Measurements from ENCODE around the gene SEC24B. TPM values are rescaled to one million over a fixed set of nuclear protein-coding genes. Genes with fewer than 3 reads are reported as not detected.

Gene SEC24B
- total RNA-seq (2014; rRNA removed; shearing (Covaris generic)): 30.1 and 32.8 TPM in 2 replicates
- polyA plus RNA-seq (2016; fragmentation: Nextera tagmentation; extraction: Ambion mirVana): 9.2 and 9.4 TPM in 2 replicates
- long read RNA-seq: 0 reads

GRCh38 chr4:109433205-109434006 is at the start of gene SEC24B:
Gene SEC24B, plus strand, starts transcription at chr4:109433815. Its CDS starts 55 bp downstream, at chr4:109433870.
- Histone ChIP-seq H4K20me1 (replicated peaks; ENCODE audit: insufficient read depth) (peaks cover 34% of the 10 kb centered on the region), H3K79me2 (replicated peaks; ENCODE audit: insufficient read depth) (peaks cover 43% of the 10 kb centered on the region)
- DNase-seq (ENCODE audit: low spot score): peak; percentile 92

GRCh38 chr4:109383823-109384222 is 49.8 kb upstream of the SEC24B start:
- Mint-ChIP-seq H3K27ac (no peak overlapping the region), H3K4me1 (peaks cover 28% of the 10 kb centered on the region), H3K36me3 (ENCODE audit: low read depth) (no peaks in the 10 kb centered on the region), H3K4me3 (no peak overlapping the region), H3K27me3 (ENCODE audit: insufficient read depth, low read depth, poor library complexity) (peaks cover 2% of the 10 kb centered on the region), H3K9me3 (no peaks in the 10 kb centered on the region)
- Histone ChIP-seq H3K9me2 (ENCODE audit: insufficient read depth) (peaks cover 6% of the 10 kb centered on the region; the same call in 1 of the 2 replicates), H3F3A (replicated peaks; ENCODE audit: low read depth) (no peaks in the 10 kb centered on the region; the same call in 1 of the 2 replicates), H3K27me3 (ENCODE audit: insufficient read depth) (no peaks in the 10 kb centered on the region), H3K4me3 (no peak overlapping the region), H2AFZ (no peak overlapping the region; the same call in 1 of the 2 replicates), H3K4me1 (ENCODE audit: insufficient read depth) (peaks cover 26% of the 10 kb centered on the region), H3K27ac (ENCODE audit: low read depth) (no peak overlapping the region), H4K20me1 (replicated peaks; ENCODE audit: insufficient read depth) (no peaks in the 10 kb centered on the region), H3K36me3 (ENCODE audit: insufficient read depth) (no peaks in the 10 kb centered on the region), H3K4me2 (no peak overlapping the region), H3K79me2 (replicated peaks; ENCODE audit: insufficient read depth) (no peaks in the 10 kb centered on the region)
- ATAC-seq: no peak
- no peak for DNase-seq (ENCODE audit: low spot score)
- TF ChIP-seq REST (IDR thresholded peaks at IDR 0.05; ENCODE audit: unreplicated experiment) (no peak), EZH2phosphoT487 (IDR thresholded peaks at IDR 0.05; ENCODE audit: unreplicated experiment) (no peak), ZNF114 (CRISPR knock-in tag; IDR thresholded peaks at IDR 0.05) (no peak), ZNF331 (CRISPR knock-in tag; IDR thresholded peaks at IDR 0.05; ENCODE audit: low read depth) (no peak), ETS1 (IDR thresholded peaks at IDR 0.05) (no peak), CTCF (conservative IDR thresholded peaks at IDR 0.05; ENCODE audit: low read depth in 2 of 2) (no peak), POLR2AphosphoS5 (IDR thresholded peaks at IDR 0.05; ENCODE audit: low read depth) (no peak)

More at GRCh38 chr4:109433205-109434006, at the start of gene SEC24B:
- no peaks in the 10 kb centered on the region for H3K27me3 ChIP-seq (ENCODE audit: insufficient read depth)
- peak within 1 kb of the TSS; percentile 90 for H3K4me3 ChIP-seq
- peak within 1 kb of the TSS; percentile 97 for H3K4me2 ChIP-seq
- peaks cover 4% of the 10 kb centered on the region; the same call in 2 of the 3 replicates for H3K36me3 Mint-ChIP-seq (ENCODE audit: low read depth)
- no peaks in the 10 kb centered on the region for H3K9me3 Mint-ChIP-seq
- H3K4me3 Mint-ChIP-seq: peak within 1 kb of the TSS; percentile 81
- peak; percentile 63 for TF ChIP-seq CREB1 (CRISPR knock-in tag; IDR thresholded peaks at IDR 0.05; ENCODE audit: low read depth)
- no peak for TF ChIP-seq NANOG (IDR thresholded peaks at IDR 0.05; ENCODE audit: borderline replicate concordance)
- no peak for TF ChIP-seq JUNB (IDR thresholded peaks at IDR 0.05; ENCODE audit: unreplicated experiment)
- TF ChIP-seq POLR2AphosphoS5 (IDR thresholded peaks at IDR 0.05; ENCODE audit: low read depth): peak; percentile 64
- peak; percentile 61 to 77 for TF ChIP-seq CTCF (conservative IDR thresholded peaks at IDR 0.05; ENCODE audit: low read depth in 2 of 2)
- no peaks in the 10 kb centered on the region for H3K36me3 ChIP-seq (ENCODE audit: insufficient read depth)
- ATAC-seq: peak; percentile 92
- peaks cover 39% of the 10 kb centered on the region for H3K4me1 Mint-ChIP-seq
- no peaks in the 10 kb centered on the region for H3K9me2 ChIP-seq (ENCODE audit: insufficient read depth)
- peak within 1 kb of the TSS; percentile 82 for H2AFZ ChIP-seq
- H3K27ac ChIP-seq (ENCODE audit: low read depth): peak within 1 kb of the TSS; percentile 78
- H3F3A ChIP-seq (replicated peaks; ENCODE audit: low read depth): no peaks in the 10 kb centered on the region
- H3K4me1 ChIP-seq (ENCODE audit: insufficient read depth): peaks cover 20% of the 10 kb centered on the region
- peak within 1 kb of the TSS; percentile 93 for H3K27ac Mint-ChIP-seq
- H3K27me3 Mint-ChIP-seq (ENCODE audit: insufficient read depth, low read depth, poor library complexity): peaks cover 4% of the 10 kb centered on the region

Measured in GM23338 (cell line).